Stomach (tissue), 4 donors: ENCODE results near the gene PLEKHA6.

Experiments used
- POLR2AphosphoS5 ChIP-seq, 3 donors: sonication (generic); formaldehyde crosslinking; IDR thresholded peaks; one replicate each; pipeline ENCODE4 v1.6.1; 2016; ENCODE audit warnings: antibody characterized with exemption in 3 of 3
- TF ChIP-seq, protein P1 (sequence below), 7 experiments: fragments of 450-650 bp in 4 of 7; fragments of 200-600 bp in 3 of 7; sonication (generic) in 3 of 7; IDR thresholded peaks; one replicate each; pipeline ENCODE4 v1.5.1; 2016 to 2019; ENCODE audit warnings: antibody characterized with exemption in 7 of 7, control low read depth in 2 of 7, mild to moderate bottlenecking in 1 of 7

DNA sequence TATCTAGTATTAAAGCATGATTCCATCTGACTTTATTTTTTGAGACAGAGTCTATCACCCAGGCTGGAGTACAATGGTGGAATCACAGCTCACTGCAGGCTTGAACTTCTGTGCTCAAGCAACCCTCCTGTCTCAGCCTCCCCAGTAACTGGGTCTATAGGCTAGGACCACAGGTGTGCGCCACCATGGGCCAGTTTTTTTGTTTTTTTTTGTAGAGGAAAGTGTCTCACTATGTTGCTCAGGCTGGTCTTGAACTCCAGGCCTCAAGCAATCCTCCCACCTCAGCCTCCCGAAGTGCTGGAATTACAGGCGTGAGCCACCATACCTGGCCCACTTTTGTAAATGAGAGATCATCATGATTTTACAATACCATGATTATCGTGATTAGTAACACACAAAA, 42.7 kb upstream of the PLEKHA6 start:
- TF ChIP-seq, protein P1, sequence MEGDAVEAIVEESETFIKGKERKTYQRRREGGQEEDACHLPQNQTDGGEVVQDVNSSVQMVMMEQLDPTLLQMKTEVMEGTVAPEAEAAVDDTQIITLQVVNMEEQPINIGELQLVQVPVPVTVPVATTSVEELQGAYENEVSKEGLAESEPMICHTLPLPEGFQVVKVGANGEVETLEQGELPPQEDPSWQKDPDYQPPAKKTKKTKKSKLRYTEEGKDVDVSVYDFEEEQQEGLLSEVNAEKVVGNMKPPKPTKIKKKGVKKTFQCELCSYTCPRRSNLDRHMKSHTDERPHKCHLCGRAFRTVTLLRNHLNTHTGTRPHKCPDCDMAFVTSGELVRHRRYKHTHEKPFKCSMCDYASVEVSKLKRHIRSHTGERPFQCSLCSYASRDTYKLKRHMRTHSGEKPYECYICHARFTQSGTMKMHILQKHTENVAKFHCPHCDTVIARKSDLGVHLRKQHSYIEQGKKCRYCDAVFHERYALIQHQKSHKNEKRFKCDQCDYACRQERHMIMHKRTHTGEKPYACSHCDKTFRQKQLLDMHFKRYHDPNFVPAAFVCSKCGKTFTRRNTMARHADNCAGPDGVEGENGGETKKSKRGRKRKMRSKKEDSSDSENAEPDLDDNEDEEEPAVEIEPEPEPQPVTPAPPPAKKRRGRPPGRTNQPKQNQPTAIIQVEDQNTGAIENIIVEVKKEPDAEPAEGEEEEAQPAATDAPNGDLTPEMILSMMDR (IDR thresholded peaks at IDR 0.05), result no peak
- TF ChIP-seq POLR2AphosphoS5 (IDR thresholded peaks at IDR 0.05), result no peak
